HepG2 (cell line): ENCODE results near the gene HES6. TPM values are rescaled to one million over a fixed set of nuclear protein-coding genes. Genes with fewer than 3 reads are reported as not detected.

ENCODE experiments used
- CBX1 ChIP-seq: IDR thresholded peaks from one replicate; pipeline ENCODE4 v1.6.1; 2016; ENCODE audit warnings: antibody characterized with exemption, low read depth
- EED ChIP-seq: sonication (generic); formaldehyde crosslinking; IDR thresholded peaks from 2 replicates; pipeline ENCODE4 v1.5.0; 2020; ENCODE audit warnings: mild to moderate bottlenecking, missing genetic modification reagents
- GLI4 ChIP-seq: sonication (generic); formaldehyde crosslinking; IDR thresholded peaks from 2 replicates; pipeline ENCODE4 v1.5.1; 2020; ENCODE audit warnings: missing genetic modification reagents, mild to moderate bottlenecking, moderate library complexity, borderline replicate concordance
- HBP1 ChIP-seq: IDR thresholded peaks from 2 replicates; pipeline ENCODE4 v1.6.1; 2016; ENCODE audit warnings: low read depth, control low read depth
- HOMEZ ChIP-seq: IDR thresholded peaks from 2 replicates; pipeline ENCODE4 v1.6.1; 2016; ENCODE audit warnings: low read depth
- KAT8 ChIP-seq: IDR thresholded peaks from 2 replicates; pipeline ENCODE4 v1.6.1; 2016; ENCODE audit warnings: missing genetic modification reagents, missing compliant biosample characterization
- LRRFIP1 ChIP-seq: sonication (generic); formaldehyde crosslinking; conservative IDR thresholded peaks from 2 replicates; pipeline ENCODE4 v1.4.0; 2020; ENCODE audit warnings: missing genetic modification reagents
- MAX ChIP-seq: IDR thresholded peaks from 2 replicates; pipeline ENCODE4 v1.6.1; 2012; ENCODE audit warnings: inconsistent platforms
- MTA1 ChIP-seq: sonication (generic); formaldehyde crosslinking; IDR thresholded peaks from 2 replicates; pipeline ENCODE4 v1.4.0; 2020; ENCODE audit warnings: missing genetic modification reagents, mild to moderate bottlenecking, borderline replicate concordance
- MXD1 ChIP-seq: sonication (generic); formaldehyde crosslinking; IDR thresholded peaks from 2 replicates; pipeline ENCODE4 v1.4.0; 2020; ENCODE audit warnings: mild to moderate bottlenecking, missing genetic modification reagents
- TERF1 ChIP-seq: sonication (generic); formaldehyde crosslinking; IDR thresholded peaks from 2 replicates; pipeline ENCODE4 v1.8.0; 2022; ENCODE audit warnings: mild to moderate bottlenecking, missing genetic modification reagents, moderate library complexity
- TMF1 ChIP-seq: sonication (generic); formaldehyde crosslinking; IDR thresholded peaks from 2 replicates; pipeline ENCODE4 v1.8.1; 2022; ENCODE audit warnings: low read depth, missing genetic modification reagents
- ZBTB33 ChIP-seq: sonication (generic); formaldehyde crosslinking; IDR thresholded peaks from 2 replicates; pipeline ENCODE4 v1.4.0; 2020; ENCODE audit warnings: missing genetic modification reagents
- ZIK1 ChIP-seq: sonication (generic); formaldehyde crosslinking; IDR thresholded peaks from 2 replicates; pipeline ENCODE4 v1.5.0; 2020; ENCODE audit warnings: mild to moderate bottlenecking, low read depth, missing genetic modification reagents, borderline replicate concordance
- ZNF3 ChIP-seq: IDR thresholded peaks from 2 replicates; pipeline ENCODE4 v1.7.0; 2017; ENCODE audit warnings: inconsistent platforms
- ZNF777 ChIP-seq: sonication (generic); formaldehyde crosslinking; IDR thresholded peaks from 2 replicates; pipeline ENCODE4 v1.4.0; 2020; ENCODE audit warnings: missing genetic modification reagents
- ZNF878 ChIP-seq: sonication (generic); formaldehyde crosslinking; IDR thresholded peaks from 2 replicates; pipeline ENCODE4 v1.8.1; 2023; ENCODE audit warnings: mild to moderate bottlenecking, missing genetic modification reagents, moderate library complexity
- ZSCAN21 ChIP-seq: sonication (generic); formaldehyde crosslinking; IDR thresholded peaks from 2 replicates; pipeline ENCODE4 v1.8.0; 2022; ENCODE audit warnings: mild to moderate bottlenecking, missing genetic modification reagents, moderate library complexity, borderline replicate concordance
- polyA plus RNA-seq, 8 experiments: library from polyadenylated mRNA; depleted of rRNA in 3 of 8; stranded (reverse) in 7 of 8; unstranded in 1 of 8; fragments of >200 nt; fragmentation: Illumina TruSeq in 4 of 8; extraction: Trizol in 4 of 8; gene quantifications; 2 replicates each; pipeline versions ENCODE4 v1.2.1 to v1.2.3, GENCODE V29; 2011 to 2016; ENCODE audit warnings: low read depth in 4 of 8, missing spikeins in 1 of 8, mixed read lengths in 1 of 8; ENCODE audit not compliant: insufficient read depth in 1 of 8
- total RNA-seq, 5 experiments: library from RNA; depleted of rRNA; stranded (reverse); fragments of >200 nt; fragmentation: Illumina TruSeq; extraction: Trizol; gene quantifications; 2 replicates each; pipeline ENCODE4 v1.2.3, GENCODE V29; 2016; ENCODE audit warnings: low read depth in 1 of 5

Gene HES6
- total and polyA plus RNA-seq, 2 of the 13 experiments (the other 11 are each of a cell fraction or from before 2014, with no cell fraction given), result 19.5 to 82.8 TPM

GRCh38 chr2:238203094-238203972, 36.5 kb downstream of the HES6 start, which contains the start of gene ILKAP (continued):
- TF ChIP-seq ZBTB33 (CRISPR knock-in tag), result no peak
- no peak for TF ChIP-seq EED (CRISPR knock-in tag)
- no peak for TF ChIP-seq CBX1
- TF ChIP-seq ZIK1 (CRISPR knock-in tag), result peak; percentile 73; the same call in 1 of the 2 replicates
- peak; percentile 65 for TF ChIP-seq KAT8 (CRISPR knock-in tag)
- peak; percentile 95 for TF ChIP-seq ZNF777 (CRISPR knock-in tag)
- TF ChIP-seq TERF1 (CRISPR knock-in tag), result peak; percentile 33; the same call in 1 of the 2 replicates
- peak; percentile 82; the same call in 1 of the 2 replicates for TF ChIP-seq TMF1 (CRISPR knock-in tag)
- TF ChIP-seq MTA1 (CRISPR knock-in tag), result no peak
- no peak for TF ChIP-seq ZNF878
- peak; percentile 77; the same call in 1 of the 2 replicates for TF ChIP-seq HBP1 (CRISPR knock-in tag)
- peak; percentile 55 for TF ChIP-seq ZSCAN21 (CRISPR knock-in tag)
- TF ChIP-seq MXD1 (CRISPR knock-in tag), result no peak
- 0 out of 2 replicates have a peak, but pooled peaks have one; percentile 11 for TF ChIP-seq HOMEZ (CRISPR knock-in tag)
- TF ChIP-seq GLI4 (CRISPR knock-in tag), result no peak
- TF ChIP-seq MAX, result peak; percentile 87
- TF ChIP-seq ZNF3 (CRISPR knock-in tag), result no peak
- TF ChIP-seq LRRFIP1 (CRISPR knock-in tag), result no peak
